Right lobe of liver (tissue), 6 donors: ENCODE measurements around the gene CLEC16A. TPM values are rescaled to one million over a fixed set of nuclear protein-coding genes. Genes with fewer than 3 reads are reported as not detected.

Experiments used
- ATAC-seq, 4 donors: fragments of 200-7000 bp; cut with Tn5 transposase; one replicate each; pipeline ENCODE4 v1.9.1; 2020; ENCODE audit warnings: mild to moderate bottlenecking in 4 of 4, moderate library complexity in 4 of 4
- DNase-seq, 3 donors: peaks; one replicate each; pipeline ENCODE4 v3.0.0-alpha.2; 2020
- H3K27ac ChIP-seq, 3 donors: fragments of 200-600 bp; one replicate each; pipeline ENCODE4 v1.8.0; 2022
- H3K27me3 ChIP-seq, 2 donors: fragments of 200-600 bp; one replicate each; pipeline ENCODE4 v1.8.0; 2022
- H3K36me3 ChIP-seq, 4 donors: fragments of 200-600 bp; sonication (generic) in 1 of 4; one replicate each; pipeline versions ENCODE4 v1.5.1 to v1.8.0; 2017 to 2022; ENCODE audit warnings: control low read depth in 1 of 4
- H3K4me1 ChIP-seq, 4 donors: fragments of 200-600 bp; sonication (generic) in 1 of 4; one replicate each; pipeline versions ENCODE4 v1.5.1 to v1.8.0; 2017 to 2022; ENCODE audit warnings: control low read depth in 1 of 4
- H3K4me3 ChIP-seq, 3 donors: fragments of 200-600 bp; one replicate each; pipeline ENCODE4 v1.8.0; 2022
- H3K9me3 ChIP-seq, 4 donors: fragments of 200-600 bp; sonication (generic) in 1 of 4; one replicate each; pipeline versions ENCODE4 v1.5.1 to v1.8.0; 2017 to 2022; ENCODE audit warnings: control low read depth in 1 of 4
- CTCF ChIP-seq, 4 donors: fragments of 200-600 bp in 3 of 4; fragments of 450-650 bp in 1 of 4; IDR thresholded peaks; one replicate each; pipeline versions ENCODE4 v1.5.1 to v1.8.0; 2016 to 2022; ENCODE audit warnings: antibody characterized with exemption in 4 of 4, mild to moderate bottlenecking in 2 of 4
- POLR2A ChIP-seq: fragments of 450-650 bp; IDR thresholded peaks from one replicate; pipeline ENCODE4 v1.6.1; 2017; ENCODE audit warnings: antibody characterized with exemption, mild to moderate bottlenecking
- WGBS: methylation state at CpG from one replicate; pipeline ENCODE4 v1.1.6; 2018; ENCODE audit warnings: low coverage, low lambda C conversion rate; ENCODE audit not compliant: insufficient coverage; ENCODE audit errors: missing lambda C conversion rate; 5-methylcytosine and 5-hydroxymethylcytosine counted together
- intact Hi-C, 2 donors: fragments of 100-400 bp; cut with DNase I; formaldehyde crosslinking; loops; one replicate each; pipeline versions ENCODE4 v1.11.2 to v1.14.1; 2022
- total RNA-seq, 6 experiments: library from RNA; depleted of rRNA in 2 of 6; stranded (reverse); fragments of >200 nt in 2 of 6; fragmentation: NEBNext Ultra II Directional in 3 of 6; extraction: Animal tissue kit (Norgen Biotek cat#: 25700) in 3 of 6; gene quantifications; one replicate each; pipeline versions ENCODE4 v1.1.0 to v1.2.4, GENCODE V29; 2016 to 2023
- donor health status: DM: no; HTN: yes; CAD: no.
- donor health status: DM: no; HTN: no; CAD: no.
- donor health status: DM: no; HTN: no; CAD: no.
- donor health status: DM: no; HTN: yes; CAD: no.
- donor health status: DM: no; HTN: yes; CAD: no.

CLEC16A gene
- total RNA-seq, 6 experiments from 2014 or later = 15.2 to 25.9 (median 19.8) TPM

- Histone ChIP-seq H3K4me1 (peaks cover 0 to 62% (median 29%) of the 10 kb centered on the region in 4 donors), H3K4me3 (no peak overlapping the region), H3K9me3 (no peaks in the 10 kb centered on the region), H3K27me3 (no peaks in the 10 kb centered on the region), H3K27ac (no peak overlapping the region), H3K36me3 (peaks cover 0 to 6% (median 0%) of the 10 kb centered on the region in 4 donors)
- no peak for TF ChIP-seq POLR2A
- TF ChIP-seq CTCF (IDR thresholded peaks at IDR 0.05) = no peak
- no peak for ATAC-seq
- intact Hi-C loops = no loop called here
- WGBS = 77% methylated on average over 4 of the region's 11 CpGs
- no peak for DNase-seq
Measured at GRCh38 chr16:10932959-10933710, 11.2 kb upstream of the CLEC16A start.

GRCh38 chr16:10933865-10934264 is 10.5 kb upstream of the CLEC16A start:
- intact Hi-C loops = no loop called here
- Histone ChIP-seq H3K27ac (no peak overlapping the region), H3K4me1 (peaks cover 0 to 66% (median 31%) of the 10 kb centered on the region in 4 donors), H3K4me3 (no peak overlapping the region), H3K36me3 (peaks cover 0 to 6% (median 0%) of the 10 kb centered on the region in 4 donors), H3K27me3 (no peaks in the 10 kb centered on the region), H3K9me3 (no peaks in the 10 kb centered on the region)
- ATAC-seq (no peak), DNase-seq (no peak)
- WGBS = 87% methylated on average over 6 of the region's 8 CpGs
- TF ChIP-seq CTCF (IDR thresholded peaks at IDR 0.05) (no peak), POLR2A (no peak)

GRCh38 chr16:10934325-10935107 is 9.8 kb upstream of the CLEC16A start:
- peaks cover 0 to 69% (median 32%) of the 10 kb centered on the region in 4 donors for H3K4me1 ChIP-seq

More at GRCh38 chr16:10934325-10935107, 9.8 kb upstream of the CLEC16A start:
- DNase-seq (no peak), ATAC-seq (no peak)
- H3K27me3 ChIP-seq = no peaks in the 10 kb centered on the region
- intact Hi-C loops = no loop called here
- 83% methylated on average over 2 of the region's 13 CpGs for WGBS
- no peak for TF ChIP-seq CTCF (IDR thresholded peaks at IDR 0.05)
- H3K36me3 ChIP-seq = peaks cover 0 to 6% (median 0%) of the 10 kb centered on the region in 4 donors
- H3K27ac ChIP-seq = no peak overlapping the region
- H3K4me3 ChIP-seq = no peak overlapping the region
- H3K9me3 ChIP-seq = no peaks in the 10 kb centered on the region
